Activated CD4-positive, alpha-beta T cell treated with anti-CD3 and anti-CD28 coated beads for 4 hours (primary cell): ENCODE measurements around the gene PDZD4.
A peak's percentile ranks its signal among the peaks of the same experiment; 100 is the strongest.

ENCODE experiments used
- DNase-seq, 2 donors: peaks; one replicate each; pipeline ENCODE4 v3.0.0-alpha.2; 2020

PDZD4 gene

DNA sequence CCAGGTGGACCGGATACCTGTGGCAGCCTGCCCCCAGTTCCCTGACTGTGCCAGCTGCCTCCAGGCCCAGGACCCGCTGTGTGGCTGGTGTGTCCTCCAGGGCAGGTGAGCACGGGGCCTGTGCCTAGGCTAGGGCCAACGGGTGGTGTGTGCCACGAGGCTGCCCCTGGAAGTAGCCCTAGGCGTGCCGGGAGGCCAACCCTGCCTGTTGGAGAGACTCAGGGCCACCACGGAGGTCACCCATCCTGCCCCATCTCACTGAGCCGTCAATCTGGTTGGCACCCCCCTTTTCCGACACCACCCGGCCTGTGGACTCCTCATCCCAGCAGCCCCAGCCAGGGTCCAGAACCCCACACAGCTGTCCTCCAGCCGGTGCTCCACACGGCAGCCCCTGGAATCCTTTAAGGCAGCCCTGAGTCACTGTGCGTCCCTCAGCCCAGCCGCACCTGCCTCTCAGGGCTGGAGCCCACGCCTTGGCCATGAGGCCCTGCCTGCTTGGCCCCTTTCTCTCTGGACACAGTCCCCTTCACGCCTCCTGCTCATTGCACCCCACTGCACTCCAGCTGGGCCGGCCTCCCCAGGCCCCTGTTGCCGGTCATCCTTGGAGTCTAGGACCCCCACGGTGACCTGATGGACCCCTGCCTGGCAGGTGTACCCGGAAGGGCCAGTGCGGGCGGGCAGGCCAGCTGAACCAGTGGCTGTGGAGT lies 61.0 kb downstream of the PDZD4 start:
- DNase-seq, result no peak

DNA sequence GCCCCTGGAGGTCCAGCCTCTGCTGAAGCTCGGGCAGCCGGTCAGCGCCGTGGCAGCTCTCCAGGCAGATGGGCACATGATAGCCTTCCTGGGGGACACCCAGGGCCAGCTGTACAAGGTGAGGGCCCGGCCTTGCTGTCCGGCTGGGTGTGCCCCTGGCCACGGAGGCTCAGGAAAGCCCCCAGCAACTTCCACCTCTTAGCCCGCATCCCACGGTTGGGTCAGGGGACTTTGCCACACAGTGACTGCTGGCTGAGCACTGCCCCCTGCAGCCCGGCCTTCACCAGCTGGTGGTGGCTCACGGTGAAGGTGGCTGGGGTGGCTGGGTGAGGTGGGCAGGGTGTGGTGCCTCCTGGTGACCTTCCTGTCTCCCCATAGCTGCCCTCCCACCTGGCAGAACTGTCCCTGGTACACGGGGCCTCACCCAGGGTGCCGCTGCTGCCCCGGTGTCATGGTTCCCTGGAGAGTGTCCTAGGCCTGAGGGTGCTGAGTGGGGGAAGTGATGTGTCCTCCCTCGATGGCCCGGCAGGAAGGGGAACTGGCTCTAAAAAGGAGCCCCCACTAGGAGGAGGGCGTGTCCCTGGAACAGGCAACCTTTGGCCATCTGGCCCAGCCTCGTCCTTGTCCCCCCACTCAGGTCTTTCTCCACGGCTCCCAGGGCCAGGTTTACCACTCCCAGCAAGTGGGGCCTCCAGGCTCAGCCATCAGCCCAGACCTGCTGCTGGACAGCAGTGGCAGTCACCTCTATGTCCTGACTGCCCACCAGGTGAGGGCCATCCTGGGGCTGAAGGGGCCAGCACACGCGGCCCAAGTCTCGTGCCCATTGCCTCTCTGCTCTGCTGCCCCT lies 61.8 kb downstream of the PDZD4 start:
- DNase-seq, result no peak

GRCh38 chrX:153767674-153768055 lies 62.7 kb downstream of the PDZD4 start:
- DNase-seq, result no peak

- no peak for DNase-seq
Observed at GRCh38 chrX:153766871-153767673, 63.3 kb downstream of the PDZD4 start.

DNA sequence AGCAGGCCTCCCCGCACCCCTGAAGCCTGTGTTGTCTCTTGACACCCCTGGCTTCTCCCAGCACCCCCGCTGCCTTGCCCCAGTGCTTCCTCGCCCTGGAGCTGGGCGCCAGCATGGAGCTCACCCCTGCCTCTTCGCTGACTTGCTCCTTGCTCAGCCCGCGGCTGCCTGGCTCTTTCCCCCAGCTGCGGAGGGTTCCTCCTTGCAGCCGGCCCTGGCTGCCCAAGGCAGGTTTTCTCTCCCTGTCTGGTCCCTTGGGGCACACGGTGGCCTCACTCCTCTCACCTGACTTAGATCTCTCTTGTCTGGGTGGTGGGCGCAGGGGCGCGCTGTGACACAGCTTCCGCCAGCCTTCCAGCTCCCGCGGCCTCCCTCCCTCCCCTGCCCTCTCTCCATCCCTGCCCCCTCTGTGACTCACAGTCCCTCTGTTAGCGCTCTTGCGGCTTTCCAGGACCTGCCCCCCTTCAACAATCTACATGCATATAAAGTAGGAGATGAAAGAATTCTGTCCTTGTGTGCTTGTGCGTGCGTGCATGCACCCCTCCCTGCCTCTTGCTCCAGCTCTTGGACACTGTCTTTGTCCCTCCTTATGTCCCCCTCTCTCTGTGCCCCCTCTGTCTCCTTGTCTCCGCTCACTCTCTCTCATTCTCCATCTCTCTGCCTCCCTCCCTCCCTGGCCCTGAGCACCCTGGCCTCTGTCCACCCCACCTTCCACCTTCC lies 64.1 kb downstream of the PDZD4 start:
- DNase-seq, result peak in 1 of 2 donors; percentile 23

- no peak for DNase-seq
Observed at GRCh38 chrX:153765138-153766079, 64.9 kb downstream of the PDZD4 start.

DNA sequence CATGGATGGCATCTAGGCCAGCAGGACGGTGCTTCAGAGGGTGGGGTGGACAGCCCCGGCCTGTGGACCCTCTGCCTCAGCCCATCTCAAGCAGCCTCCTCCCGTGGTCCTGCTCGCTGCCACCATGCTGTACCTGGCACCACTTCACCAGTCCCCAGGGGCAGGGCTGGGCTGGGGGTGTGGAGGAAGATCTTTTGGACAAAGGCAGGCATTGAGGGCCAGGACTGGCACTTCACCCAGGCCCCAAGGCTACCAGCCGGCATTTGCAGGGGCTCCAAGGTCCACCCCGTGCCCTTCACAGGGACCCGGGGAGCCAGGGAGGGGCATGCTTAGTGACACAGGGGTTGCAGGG lies 65.6 kb downstream of the PDZD4 start:
- no peak for DNase-seq

DNA sequence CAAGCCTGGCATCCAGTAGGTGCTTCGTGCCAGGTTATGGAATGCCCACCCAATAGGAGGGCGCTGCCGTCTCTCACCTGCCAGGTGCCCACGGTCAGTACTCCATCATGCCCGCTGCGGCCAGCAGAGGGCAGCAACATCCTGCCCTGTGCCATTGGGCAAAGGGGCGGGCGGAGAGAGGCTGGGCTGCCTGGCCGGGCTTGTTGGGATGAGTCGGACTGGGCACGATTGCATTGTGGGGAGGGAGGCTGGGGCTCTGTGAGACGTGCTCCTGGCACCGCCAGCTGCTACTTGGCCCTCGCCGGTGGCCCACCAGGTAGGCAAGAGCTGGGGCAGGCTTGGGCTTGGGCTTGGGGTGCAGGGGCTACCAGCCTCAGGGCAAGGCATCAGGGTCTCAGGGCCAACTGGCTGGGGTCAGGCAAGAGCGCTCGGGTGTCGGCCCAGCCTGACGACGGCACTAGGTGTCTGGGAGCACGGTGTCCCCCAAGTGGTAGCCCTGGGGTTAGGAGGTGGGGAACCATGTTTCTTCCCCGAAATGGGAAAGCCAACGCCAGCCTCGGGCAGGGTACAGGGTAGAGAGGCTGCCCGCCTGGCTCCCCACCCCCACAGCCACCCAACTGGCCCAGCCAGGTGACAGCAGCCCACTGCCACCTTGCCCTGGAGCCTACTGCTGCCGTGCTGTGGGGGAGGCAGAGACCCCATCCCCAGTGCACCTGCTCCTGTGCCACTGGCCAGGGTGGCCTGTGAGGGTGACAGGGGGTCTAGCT lies 66.2 kb downstream of the PDZD4 start, which contains the start of gene PLXNB3:
TSS of gene PLXNB3 (plus strand) at position 261 of the 767 bp plus-strand sequence. CDS start 1,287 bp downstream, outside the sequence.
- peak; percentile 66 to 79 for DNase-seq

DNA sequence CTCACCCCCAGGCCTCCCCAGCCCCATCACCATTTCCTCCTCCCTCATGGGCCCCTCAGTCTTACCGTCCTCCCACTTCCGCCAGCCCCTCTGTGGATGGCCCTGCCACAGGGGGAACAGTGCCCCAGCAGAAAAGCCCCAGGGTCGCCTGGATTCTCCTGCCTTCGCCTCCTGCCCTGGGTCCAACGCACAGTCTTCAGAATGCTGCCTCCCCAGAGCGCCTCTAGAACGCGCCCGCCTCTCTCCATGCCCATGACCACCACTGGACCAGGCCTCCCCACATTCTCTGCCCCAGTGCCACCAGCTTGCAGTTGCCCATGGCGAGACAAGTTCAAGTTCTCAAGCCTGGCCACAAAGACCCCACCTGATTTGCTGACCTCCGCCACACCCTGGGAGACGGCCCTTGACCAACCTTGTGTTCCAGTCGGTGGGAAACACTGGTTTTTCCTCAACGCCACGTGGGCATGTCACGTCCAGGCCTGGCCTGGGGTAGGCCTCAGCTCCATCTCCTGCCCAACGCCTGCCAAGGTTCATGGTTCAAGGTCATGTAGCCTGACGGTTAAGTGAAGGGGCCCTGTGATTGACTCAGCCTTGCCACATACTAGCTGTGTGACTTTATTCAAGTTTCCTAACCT lies 66.9 kb downstream of the PDZD4 start:
- no peak for DNase-seq

- DNase-seq, result no peak
Observed at GRCh38 chrX:153762626-153763173, 67.6 kb downstream of the PDZD4 start.

DNA sequence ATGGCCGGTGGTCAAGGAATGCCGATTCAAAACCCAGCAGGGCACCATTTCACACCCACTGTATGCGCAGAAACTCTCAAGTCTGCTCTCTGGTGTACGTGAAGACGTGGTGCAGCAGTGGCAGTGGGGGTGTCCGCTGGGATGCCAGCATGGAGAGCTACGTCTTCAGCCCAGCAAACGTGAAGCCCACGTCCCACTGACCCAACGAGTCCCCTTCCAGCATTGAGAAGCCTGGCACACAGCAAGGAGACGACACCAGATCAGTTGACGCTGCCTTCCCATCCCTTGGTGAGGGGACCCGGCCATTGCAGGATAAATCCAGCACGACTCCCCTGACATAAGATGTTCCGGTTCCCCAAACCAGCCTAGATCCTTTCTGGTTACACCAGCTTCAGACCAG lies 68.5 kb downstream of the PDZD4 start:
- DNase-seq, result no peak

DNA sequence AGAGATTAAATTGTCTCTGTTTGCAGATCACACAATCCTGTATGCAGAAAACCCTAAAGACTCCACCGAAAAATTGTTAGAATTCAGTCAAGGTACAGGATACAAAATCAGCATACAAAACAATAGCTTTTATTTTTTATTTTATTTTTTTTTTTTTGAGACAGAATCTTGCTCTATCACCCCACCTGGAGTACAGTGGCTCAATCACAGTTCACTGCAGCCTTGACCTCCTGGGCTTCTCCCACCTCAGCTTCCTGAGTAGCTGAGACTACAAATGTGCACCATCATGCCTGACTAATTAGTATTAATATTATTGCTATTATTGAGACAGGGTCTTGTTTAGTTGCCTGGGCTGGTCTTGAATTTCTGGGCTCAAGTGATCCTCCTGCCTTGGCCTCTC lies 75.2 kb downstream of the PDZD4 start:
- no peak for DNase-seq
